Heart right ventricle (tissue), 16 donors: Measurements from ENCODE around the gene DENND4C. TPM values are rescaled to one million over a fixed set of nuclear protein-coding genes. Genes with fewer than 3 reads are reported as not detected.
A peak's percentile ranks its signal among the peaks of the same experiment; 100 is the strongest.

Experiments
- ATAC-seq, 8 donors: fragments of 200-7000 bp; cut with Tn5 transposase; one replicate each; pipeline ENCODE4 v1.9.1; 2020; ENCODE audit warnings: mild to moderate bottlenecking in 8 of 8, moderate library complexity in 8 of 8, moderate number of reproducible peaks in 1 of 8
- DNase-seq, 2 donors: peaks; one replicate each; pipeline ENCODE4 v3.0.0-alpha.2; 2020
- H3K27ac ChIP-seq, 10 donors: fragments of 200-600 bp; sonication (generic) in 2 of 10; one replicate each; pipeline versions ENCODE4 v1.5.0 to v1.8.0; 2020 to 2022; ENCODE audit warnings: mild to moderate bottlenecking in 3 of 10
- H3K27me3 ChIP-seq, 7 donors: fragments of 200-600 bp; one replicate each; pipeline ENCODE4 v1.8.0; 2021 to 2022; ENCODE audit warnings: mild to moderate bottlenecking in 2 of 7
- H3K36me3 ChIP-seq, 9 donors: fragments of 200-600 bp; sonication (generic) in 1 of 9; one replicate each; pipeline versions ENCODE4 v1.5.0 to v1.8.0; 2020 to 2022; ENCODE audit warnings: mild to moderate bottlenecking in 2 of 9
- H3K4me1 ChIP-seq, 9 donors: fragments of 200-600 bp; sonication (generic) in 1 of 9; one replicate each; pipeline versions ENCODE4 v1.5.0 to v1.8.0; 2020 to 2022; ENCODE audit warnings: mild to moderate bottlenecking in 4 of 9
- H3K4me3 ChIP-seq, 10 donors: fragments of 200-600 bp; sonication (generic) in 2 of 10; one replicate each; pipeline versions ENCODE4 v1.5.0 to v1.8.0; 2020 to 2022; ENCODE audit warnings: mild to moderate bottlenecking in 7 of 10, moderate library complexity in 2 of 10
- H3K9me3 ChIP-seq, 11 donors: fragments of 200-600 bp in 10 of 11; sonication (generic) in 2 of 11; one replicate each; pipeline versions ENCODE4 v1.5.0 to v1.8.0; 2013 to 2022; ENCODE audit warnings: mild to moderate bottlenecking in 2 of 11, control low read depth in 1 of 11, moderate library complexity in 1 of 11
- CTCF ChIP-seq, 9 donors: fragments of 200-600 bp; sonication (generic) in 2 of 9; IDR thresholded peaks; one replicate each; pipeline versions ENCODE4 v1.5.0 to v1.8.0; 2021 to 2022; ENCODE audit warnings: antibody characterized with exemption in 9 of 9, mild to moderate bottlenecking in 5 of 9, moderate library complexity in 1 of 9
- WGBS, 2 donors: extraction: QIAGEN DNeasy Blood & Tissue Kit; methylation state at CpG; one replicate each; pipeline ENCODE4 v1.1.7; 2013; ENCODE audit warnings: inconsistent platforms in 1 of 2; 5-methylcytosine and 5-hydroxymethylcytosine counted together
- intact Hi-C, 10 donors: fragments of 100-400 bp; cut with DNase I; formaldehyde crosslinking; loops; one replicate each; pipeline versions ENCODE4 v1.11.1 to v1.14.2; 2022
- polyA plus RNA-seq, 2 donors: library from polyadenylated mRNA; stranded (reverse); fragments of 200-250 nt; gene quantifications; one replicate each; pipeline ENCODE4 v1.2.3, GENCODE V29; 2013
- total RNA-seq, 10 donors: library from RNA; stranded (reverse); fragmentation: NEBNext Ultra II Directional in 3 of 10; extraction: Animal tissue kit (Norgen Biotek cat#: 25700) in 3 of 10; gene quantifications; one replicate each; pipeline versions ENCODE4 v1.2.1 to v1.2.4, GENCODE V29; 2021 to 2023
- donor health status: Arrhythmogenic right ventricular cardiomyopathy.
- donor health status: ischemic (EF 13 %, LVEDD 7.1; RV severe dilation, severe dysfunction).
- donor health status: healthy with polysubstance abuse.
- donor health status: DM: no; HTN: yes; CAD: no.
- donor health status: DM: no; HTN: no; CAD: no.
- donor health status: ischemic (EF 25% LVEDD 6.9; RV normal size, moderate dysfunction).
- donor health status: ischemic (EF 25% LVEDD 5.7; RV mildly dilated, moderate dysfunction).
- donor health status: healthy.
- donor health status: DM: yes; HTN: yes; CAD: no.
- donor health status: Ischemic cardiomyopathy.
- donor health status: ischemic (EF 35%, LVEDD 5.7; RV mildly dilated, moderate dysfunction).
- donor health status: nonischemic (EF 11% LVEDD 7.7; RV severe dilation, severe dysfunction).
- donor health status: DM: yes; HTN: yes; CAD: no.
- donor health status: PGD.
- donor health status: ischemic (EF 29% LVEDD 5.4; RV normal size, mild dysfunction).
- donor health status: nonischemic (EF 23%, LVEDD 6.1; RV moderate dilation, normal function).

Gene DENND4C
- total and polyA plus RNA-seq, 12 donors: 5.4 to 28.3 (median 23.5) TPM

GRCh38 chr9:19223724-19224123 is 6.8 kb upstream of the DENND4C start:
- no peak for TF ChIP-seq CTCF (IDR thresholded peaks at IDR 0.05)
- Histone ChIP-seq H3K27ac (no peak overlapping the region), H3K4me1 (peaks cover 0 to 6% (median 4%) of the 10 kb centered on the region in 9 donors), H3K27me3 (no peaks in the 10 kb centered on the region), H3K36me3 (no peaks in the 10 kb centered on the region), H3K4me3 (no peak overlapping the region), H3K9me3 (no peaks in the 10 kb centered on the region)
- 42 to 55% methylated on average over 4 of the region's 4 CpGs for WGBS, 2 donors
- intact Hi-C loops: loop anchor here in 2 of 10 donors (10.0 kb wide), 3 partner anchors 99 to 1111 kb away; partner anchors contain the start of gene PLIN2 (in 1 of the 2)
- peak in 4 of 8 donors; percentile 17 to 38 (median 26) for ATAC-seq
- DNase-seq: no peak

- H3K36me3 ChIP-seq: no peaks in the 10 kb centered on the region
- no peak for DNase-seq
- ATAC-seq: no peak
- H3K27me3 ChIP-seq: no peaks in the 10 kb centered on the region
- intact Hi-C loops: loop anchor here in 2 of 10 donors (10.0 kb wide), 3 partner anchors 100 to 1110 kb away; partner anchors contain the start of gene PLIN2 (in 1 of the 2)
- TF ChIP-seq CTCF (IDR thresholded peaks at IDR 0.05): no peak
- peaks cover 0 to 13% (median 4%) of the 10 kb centered on the region in 9 donors for H3K4me1 ChIP-seq
- H3K4me3 ChIP-seq: no peak overlapping the region
- H3K27ac ChIP-seq: no peak overlapping the region
- no peaks in the 10 kb centered on the region for H3K9me3 ChIP-seq
- 85 to 87% methylated on average over 7 of the region's 7 CpGs for WGBS, 2 donors
Measured at GRCh38 chr9:19224563-19224962, 5.9 kb upstream of the DENND4C start.

GRCh38 chr9:19229595-19230354 is 718 bp upstream of the DENND4C start:
- H3K27ac ChIP-seq: peak overlapping the region; percentile 96 to 99 (median 98)
- no peaks in the 10 kb centered on the region for H3K9me3 ChIP-seq
- no peak for TF ChIP-seq CTCF (IDR thresholded peaks at IDR 0.05)
- peaks cover 0 to 42% (median 31%) of the 10 kb centered on the region in 9 donors for H3K4me1 ChIP-seq
- ATAC-seq: peak; percentile 48 to 80 (median 63)
- H3K4me3 ChIP-seq: peak overlapping the region; percentile 83 to 100 (median 98)
- H3K36me3 ChIP-seq: no peaks in the 10 kb centered on the region
- intact Hi-C loops: loop anchor here in 8 of 10 donors (2.0 to 10.0 kb wide), 12 partner anchors 42 to 1105 kb away; partner anchors contain the start of gene PLIN2 (in 4 of the 8)
- H3K27me3 ChIP-seq: no peaks in the 10 kb centered on the region
- 2% methylated on average over 38 to 41 of the region's 41 CpGs for WGBS, 2 donors
- DNase-seq: peak; percentile 47 to 52

- intact Hi-C loops: loop anchor here in 7 of 10 donors (2.0 to 10.0 kb wide), 9 partner anchors 44 to 107 kb away; partner anchors contain the start of gene PLIN2 (in 2 of the 7)
- H3K4me3 ChIP-seq: peak overlapping the region; percentile 83 to 100 (median 98)
- ATAC-seq (peak in 4 of 8 donors; percentile 0 to 26 (median 14)), DNase-seq (no peak)
- peaks cover 0 to 46% (median 34%) of the 10 kb centered on the region in 9 donors for H3K4me1 ChIP-seq
- no peak for TF ChIP-seq CTCF (IDR thresholded peaks at IDR 0.05)
- no peaks in the 10 kb centered on the region for H3K27me3 ChIP-seq
- WGBS, 2 donors: 0 to 1% methylated on average over 35 of the region's 35 CpGs
- H3K27ac ChIP-seq: peak overlapping the region; percentile 96 to 99 (median 98)
- no peaks in the 10 kb centered on the region for H3K36me3 ChIP-seq
- no peaks in the 10 kb centered on the region for H3K9me3 ChIP-seq
Measured at GRCh38 chr9:19231126-19231903, 822 bp downstream of the DENND4C start.
